SIG-M5 treated with dmso at 0.1 percent for 504 hours (cell line): ENCODE data around the gene DDX56.
"Not testable (repeated sequence)": the region's sequence is repeated elsewhere in the genome, so short reads cannot be mapped to it uniquely, and the experiment has no call there.

Experiments
- DNase-seq: peaks from one replicate; lab custom pipeline; 2025; ENCODE audit not compliant: unreplicated experiment; lab: John Stamatoyannopoulos, UW

DDX56 gene

DNA sequence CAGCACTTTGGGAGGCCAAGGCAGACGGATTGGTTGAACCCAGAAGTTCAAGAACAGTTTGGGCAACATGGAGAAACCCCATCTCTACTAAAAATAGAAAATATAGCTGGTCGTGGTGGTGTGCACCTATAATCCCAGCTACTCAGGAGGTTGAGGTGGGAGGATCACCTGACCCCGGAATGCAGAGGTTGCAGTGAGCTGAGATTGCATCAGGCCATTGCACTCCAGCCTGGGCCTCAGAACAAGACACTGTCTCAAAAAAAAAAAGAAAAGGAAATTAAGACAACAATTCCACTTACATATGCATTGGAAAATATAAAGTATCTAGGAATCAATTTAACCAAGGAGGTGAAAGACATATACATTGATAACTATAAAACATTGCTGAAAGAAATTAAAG, 25.5 kb upstream of the DDX56 start:
- DNase-seq: no peak

- not testable (repeated sequence) for DNase-seq
These were observed 23.5 kb upstream of the DDX56 start for GRCh38 chr7:44597181-44597580.

- DNase-seq: no peak
These were observed 22.4 kb upstream of the DDX56 start for GRCh38 chr7:44595934-44596635.

GRCh38 chr7:44590910-44591309, 17.2 kb upstream of the DDX56 start:
- DNase-seq: no peak

GRCh38 chr7:44587843-44588711, 14.4 kb upstream of the DDX56 start:
- peak; percentile 71 for DNase-seq

GRCh38 chr7:44583146-44583865, 9.6 kb upstream of the DDX56 start:
- no peak for DNase-seq

DNA sequence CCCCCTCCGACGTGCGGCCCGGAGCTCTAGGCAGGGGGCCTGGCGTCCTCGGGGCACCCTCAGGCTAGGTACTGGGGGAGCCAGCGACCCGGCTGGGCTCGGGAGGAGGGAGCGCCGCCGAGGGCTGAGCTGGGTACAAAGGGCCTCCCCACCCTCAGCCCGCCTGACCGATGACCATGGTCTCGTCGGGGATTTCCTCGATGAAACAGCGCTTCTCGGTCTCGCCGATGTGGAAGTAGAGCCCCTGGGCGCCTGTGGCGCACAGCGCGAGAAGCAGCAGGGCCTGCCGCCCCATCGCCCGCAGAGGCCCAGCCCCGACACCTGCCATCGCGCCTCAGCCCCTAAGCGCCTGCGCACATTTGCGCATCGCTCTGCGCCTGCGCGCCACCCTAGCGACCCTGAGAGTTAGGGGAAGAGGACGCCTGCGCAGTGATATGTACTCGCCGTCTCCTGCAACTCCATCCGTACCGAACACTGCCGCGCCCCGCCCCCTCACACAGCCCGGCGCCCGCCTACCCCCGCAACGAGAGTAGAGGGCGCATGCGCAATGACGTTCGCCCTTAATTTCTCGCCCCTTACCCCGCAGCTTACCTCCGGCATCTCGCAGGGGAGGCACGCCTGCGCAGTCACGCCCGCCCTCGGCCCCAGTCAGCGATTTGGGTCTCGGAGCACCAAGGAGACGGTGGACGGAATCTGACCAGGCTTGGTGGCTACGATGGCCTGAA, 8.3 kb upstream of the DDX56 start, which contains the start of gene TMED4:
Gene TMED4 (minus strand): TSS at position 353 of the 725 bp plus-strand sequence. CDS start 25 bp downstream, at position 328.
- peak; percentile 98 for DNase-seq

DNA sequence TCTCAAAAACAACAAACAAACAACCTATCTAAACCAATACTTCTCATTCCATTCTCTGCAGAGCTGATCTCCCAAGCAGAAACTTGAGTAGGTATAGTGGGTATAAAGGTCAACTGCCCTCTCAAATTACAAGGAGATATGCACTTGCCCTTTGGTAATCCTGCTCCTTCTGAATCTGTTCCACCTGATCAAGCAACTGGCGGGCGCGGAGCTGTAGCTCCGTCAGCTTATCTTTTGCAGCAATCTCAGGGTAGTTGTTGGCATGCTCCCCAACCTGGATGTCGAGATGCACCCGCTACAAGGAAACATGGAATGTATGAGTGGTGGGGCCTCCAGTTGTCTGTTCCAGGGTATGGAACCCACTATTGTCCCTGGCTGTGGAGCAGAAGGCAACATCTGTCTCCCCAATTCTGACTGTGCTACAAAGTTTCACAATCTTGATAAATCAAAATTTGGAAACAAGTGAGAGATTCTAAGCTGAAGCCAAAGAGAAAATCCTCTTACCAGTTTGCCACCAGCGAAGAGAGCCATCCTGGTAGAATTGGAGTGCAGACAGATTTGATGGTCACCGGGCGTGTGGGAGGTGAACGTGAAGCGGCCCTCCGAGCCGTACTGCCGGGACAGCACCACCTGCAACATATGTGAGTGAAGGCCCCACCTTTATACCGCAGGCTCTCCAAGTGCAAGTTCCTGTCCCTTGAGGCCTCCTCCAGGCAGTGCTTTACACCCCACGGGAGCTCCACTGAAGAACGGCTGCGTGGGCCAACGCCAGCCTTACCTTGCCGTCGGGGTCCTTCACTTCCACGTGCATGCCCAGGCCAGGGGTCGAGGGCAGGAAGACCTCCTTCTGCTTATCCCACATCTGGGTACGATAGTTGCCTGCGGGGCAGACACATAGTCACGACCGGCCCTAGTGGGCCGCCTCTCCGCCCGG, 7.5 kb upstream of the DDX56 start:
- DNase-seq: peak; percentile 23

DNA sequence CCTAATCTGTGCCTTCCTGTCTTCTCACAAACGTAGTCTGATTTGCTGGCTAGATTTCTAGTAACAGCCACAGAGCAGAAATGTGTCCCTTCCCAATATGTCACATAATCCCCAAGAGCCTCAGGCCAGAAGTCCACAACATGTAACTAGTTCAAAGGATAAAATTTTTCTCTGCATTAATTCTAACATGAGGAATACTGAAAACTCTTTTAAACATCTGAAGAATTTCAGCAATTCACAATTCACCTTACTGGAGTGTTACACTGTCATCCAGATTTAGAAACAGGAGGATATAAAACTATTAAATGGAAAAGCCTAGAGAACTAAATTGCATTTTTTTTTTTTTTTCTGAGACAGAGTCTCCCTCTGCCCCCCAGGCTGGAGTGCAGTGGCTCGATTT, 2.5 kb upstream of the DDX56 start:
- no peak for DNase-seq

- DNase-seq: no peak
These were observed 1.3 kb upstream of the DDX56 start for GRCh38 chr7:44575054-44575453.

DNA sequence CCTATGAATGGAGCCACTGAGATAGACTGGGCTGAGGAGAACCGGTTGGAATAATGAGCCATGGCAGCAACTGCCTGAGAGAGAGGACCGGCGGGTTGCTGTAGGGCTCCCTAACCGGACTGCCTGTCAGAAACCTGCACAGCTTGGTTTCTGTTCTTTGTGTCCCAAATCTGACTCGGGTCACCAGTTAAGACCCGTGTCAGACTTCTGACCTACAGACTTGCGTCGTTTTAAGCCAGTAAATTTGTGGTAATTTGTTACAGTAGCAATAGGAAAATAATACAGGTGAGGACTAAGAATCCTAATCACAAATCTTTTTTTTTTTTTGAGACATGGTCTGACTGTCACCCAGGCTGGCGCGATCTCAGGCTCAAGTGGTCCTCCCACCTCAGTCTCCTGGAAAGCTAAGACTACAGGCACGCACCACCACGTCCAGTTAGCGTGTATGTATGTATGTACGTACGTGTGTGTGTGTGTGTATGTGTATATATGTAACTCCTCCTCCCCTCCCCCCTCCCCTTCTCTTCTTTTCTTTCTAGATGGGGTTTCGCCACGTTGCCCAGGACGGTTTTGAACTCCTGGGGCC, 672 bp upstream of the DDX56 start:
- peak; percentile 57 for DNase-seq

GRCh38 chr7:44572771-44573170, 937 bp downstream of the DDX56 start:
- DNase-seq: no peak

DNA sequence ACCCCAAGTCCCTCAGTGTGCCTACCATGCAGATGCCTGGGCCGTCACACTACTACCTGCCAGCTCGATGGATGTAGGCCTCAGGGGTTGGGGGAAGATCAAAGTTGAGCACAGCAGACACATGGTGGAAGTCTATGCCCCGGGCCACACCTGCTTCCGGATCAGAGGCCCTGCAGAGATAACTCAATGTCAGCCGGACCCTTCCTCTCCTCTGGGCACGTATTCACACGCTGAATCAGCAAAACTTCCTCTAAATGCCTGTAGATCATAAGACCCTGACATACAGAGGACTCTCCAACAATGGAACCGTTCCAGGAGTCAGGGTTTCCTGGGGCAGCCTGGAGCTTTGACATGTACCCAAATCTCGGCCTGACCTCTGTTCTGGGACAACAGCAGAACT, 3.7 kb downstream of the DDX56 start:
- no peak for DNase-seq

- DNase-seq: no peak
These were observed 4.7 kb downstream of the DDX56 start for GRCh38 chr7:44568771-44569560.

DNA sequence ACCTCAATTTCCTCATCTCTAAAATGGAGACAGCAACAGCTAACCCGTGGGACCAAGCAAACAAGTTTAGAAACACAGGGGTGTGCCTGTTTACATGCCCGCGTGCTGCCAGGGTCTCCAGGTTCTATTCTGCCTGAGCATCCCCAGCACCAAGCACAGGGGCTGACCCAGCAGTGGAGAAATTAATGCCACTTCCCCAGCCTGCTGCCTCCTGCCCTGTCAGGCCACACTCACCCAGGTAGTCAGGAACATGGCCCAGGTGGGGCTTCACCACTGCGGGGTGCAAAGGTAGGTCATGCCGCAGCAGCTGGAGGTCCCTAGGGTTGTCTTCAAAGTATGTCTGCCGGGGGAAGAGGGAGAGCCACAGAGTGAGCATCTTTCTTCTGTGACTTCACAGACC, 5.8 kb downstream of the DDX56 start:
- no peak for DNase-seq

DNA sequence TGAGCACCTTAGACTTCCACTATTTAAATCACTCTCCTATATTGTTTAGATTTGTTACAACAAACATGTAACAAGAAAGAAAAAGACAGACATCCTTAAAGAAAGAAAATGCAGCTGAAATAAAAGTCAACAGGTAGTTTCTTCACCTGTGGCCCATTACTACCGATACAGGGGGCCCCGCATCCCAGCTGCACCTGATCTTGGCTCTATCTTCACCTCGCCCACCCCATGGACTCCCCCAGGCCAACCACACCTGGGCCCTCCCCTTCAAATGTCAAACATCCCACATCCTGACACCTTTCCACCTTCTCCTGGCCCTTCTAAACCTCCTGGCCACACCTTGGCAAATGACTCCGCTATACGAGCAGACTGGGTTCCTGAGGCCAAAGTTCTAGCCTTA, 7.0 kb downstream of the DDX56 start:
- DNase-seq: no peak

DNA sequence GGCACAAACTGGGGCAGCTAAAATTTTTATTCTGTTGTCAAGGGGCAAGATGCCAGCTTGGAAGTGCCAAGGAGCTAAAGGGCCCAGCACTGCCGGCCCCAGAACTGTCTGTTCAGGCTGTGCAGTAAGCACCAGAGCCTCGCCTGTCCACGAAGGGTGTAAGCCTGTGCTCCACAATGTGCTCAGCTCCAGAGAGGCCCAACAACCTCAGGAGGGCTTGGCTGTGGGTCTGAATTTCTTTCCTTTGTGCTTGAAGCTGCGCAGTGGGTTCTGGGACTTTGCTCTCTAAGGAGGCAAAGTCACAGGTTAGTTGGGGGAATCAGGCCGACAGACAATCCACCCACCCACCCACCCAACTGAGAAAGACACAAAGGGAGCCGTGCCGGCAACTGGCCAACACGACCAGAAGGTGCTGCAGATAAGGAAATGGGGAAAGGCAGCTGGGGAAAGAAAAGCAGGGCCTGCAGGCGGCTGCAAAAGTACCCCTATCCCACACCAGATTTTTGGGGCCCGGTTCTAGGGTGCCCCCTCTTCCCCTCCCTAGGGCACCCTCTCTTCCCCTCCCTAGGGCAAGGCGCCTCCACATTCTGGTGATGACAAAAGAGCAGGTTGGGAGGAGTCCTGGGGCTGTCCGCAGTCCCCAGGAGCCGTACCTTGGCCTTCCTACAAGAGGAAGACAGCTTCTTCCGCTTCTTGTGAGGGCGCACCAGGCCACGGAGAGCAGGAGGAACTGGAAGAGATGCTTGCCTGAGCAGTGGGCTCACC, 7.7 kb downstream of the DDX56 start:
- DNase-seq: no peak
